Measurements from ENCODE around the gene TRPM1.

The TRPM1 gene

GRCh38 chr15:31049682-31050615 is 51.6 kb downstream of the TRPM1 start:
- no peak for DNase-seq (ENCODE audit: low read depth in 1 of 2, low spot score in 1 of 2)

DNA sequence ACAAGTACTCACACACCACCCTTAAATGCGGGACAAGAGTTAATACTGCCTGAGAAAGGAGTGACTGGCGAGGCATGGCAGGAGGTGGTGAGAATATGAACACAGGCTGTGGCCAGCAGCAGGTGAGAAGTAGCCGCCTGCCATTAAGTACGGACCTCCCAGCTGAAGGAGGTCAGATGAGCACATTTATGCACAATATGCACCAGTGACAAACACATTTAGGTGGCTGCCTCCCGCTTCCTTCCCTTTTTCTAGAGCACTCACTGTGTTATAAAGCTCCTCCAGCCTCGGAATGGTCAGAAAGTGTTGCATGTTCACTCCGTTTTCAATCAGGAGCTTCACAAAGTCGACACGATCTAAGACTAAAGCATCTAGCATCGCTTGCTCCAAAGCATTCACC is 52.4 kb downstream of the TRPM1 start:
- DNase-seq (ENCODE audit: low read depth in 1 of 2, low spot score in 1 of 2), result no peak

DNA sequence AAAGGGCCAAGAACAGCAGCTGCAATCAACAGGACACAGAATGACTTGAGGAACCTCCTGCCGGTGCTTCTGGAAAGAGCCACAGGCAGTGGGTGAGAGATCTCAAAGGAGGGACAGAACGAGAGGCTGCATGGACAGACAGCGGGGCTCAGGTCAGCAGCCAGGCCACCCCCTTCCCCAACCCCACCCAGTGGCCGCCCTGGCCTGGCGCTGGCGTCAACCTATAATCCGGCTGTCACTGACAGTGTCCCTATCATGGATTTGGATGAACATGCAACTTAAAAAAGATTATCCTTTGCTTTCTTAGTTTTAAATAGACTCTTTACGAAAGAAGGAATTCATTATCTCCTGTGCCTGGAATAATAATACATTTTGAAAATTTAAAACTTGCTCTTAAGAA is 54.1 kb downstream of the TRPM1 start:
- DNase-seq (ENCODE audit: low read depth in 1 of 2, low spot score in 1 of 2), result no peak

GRCh38 chr15:31046759-31047359 is 54.7 kb downstream of the TRPM1 start:
- DNase-seq (ENCODE audit: low read depth in 1 of 2, low spot score in 1 of 2), result no peak

GRCh38 chr15:31045606-31046005 is 55.9 kb downstream of the TRPM1 start:
- DNase-seq (ENCODE audit: low read depth in 1 of 2, low spot score in 1 of 2), result no peak

- no peak for DNase-seq (ENCODE audit: low read depth in 1 of 2, low spot score in 1 of 2)
Observed at GRCh38 chr15:31042751-31043150, 58.8 kb downstream of the TRPM1 start.

DNA sequence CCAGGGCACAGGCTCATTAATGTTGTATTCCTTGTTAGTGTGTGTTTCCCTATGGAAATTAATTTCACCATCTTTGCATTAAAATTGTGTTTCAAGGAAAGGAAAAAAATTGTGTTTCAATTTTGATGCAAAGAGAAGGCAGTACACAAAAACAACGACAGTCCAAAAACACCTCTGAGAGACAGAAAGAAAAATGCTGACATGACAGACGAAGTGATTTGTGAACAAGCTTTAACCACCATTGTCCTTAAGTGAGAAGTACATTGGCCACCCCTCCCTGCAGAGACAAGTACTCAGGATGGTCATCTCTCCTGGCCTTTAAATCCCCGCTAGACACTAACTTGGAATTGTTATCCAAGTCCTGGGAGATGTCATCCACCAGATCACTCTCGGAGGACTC is 59.9 kb downstream of the TRPM1 start:
- no peak for DNase-seq (ENCODE audit: low read depth in 1 of 2, low spot score in 1 of 2)

- DNase-seq (ENCODE audit: low read depth in 1 of 2, low spot score in 1 of 2), result no peak
Observed at GRCh38 chr15:31040611-31041010, 60.9 kb downstream of the TRPM1 start.

- no peak for DNase-seq (ENCODE audit: low read depth in 1 of 2, low spot score in 1 of 2)
Observed at GRCh38 chr15:31039961-31040360, 61.6 kb downstream of the TRPM1 start.

- no peak for DNase-seq (ENCODE audit: low read depth in 1 of 2, low spot score in 1 of 2)
Observed at GRCh38 chr15:31037731-31038477, 63.6 kb downstream of the TRPM1 start.

DNA sequence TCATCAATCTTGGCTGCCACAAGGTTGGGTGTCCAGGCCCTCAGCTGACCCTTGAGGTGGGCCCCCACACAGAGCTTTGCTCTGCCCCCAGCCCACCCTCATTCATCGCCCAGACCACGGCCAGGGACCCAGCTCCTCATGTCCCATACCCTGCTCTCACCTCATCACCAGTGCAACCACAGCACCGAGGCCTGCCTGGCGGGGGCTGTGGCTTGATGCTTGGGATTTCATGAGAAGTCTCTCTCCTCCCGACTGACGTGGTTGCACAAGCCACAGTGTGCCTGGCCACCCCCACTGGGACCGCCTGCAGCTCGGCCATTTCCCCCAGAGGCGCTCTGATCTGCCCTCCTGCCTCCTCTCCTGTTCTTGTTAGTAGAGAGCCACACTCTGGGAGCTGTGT is 64.7 kb downstream of the TRPM1 start:
- DNase-seq (ENCODE audit: low read depth in 1 of 2, low spot score in 1 of 2), result no peak

DNA sequence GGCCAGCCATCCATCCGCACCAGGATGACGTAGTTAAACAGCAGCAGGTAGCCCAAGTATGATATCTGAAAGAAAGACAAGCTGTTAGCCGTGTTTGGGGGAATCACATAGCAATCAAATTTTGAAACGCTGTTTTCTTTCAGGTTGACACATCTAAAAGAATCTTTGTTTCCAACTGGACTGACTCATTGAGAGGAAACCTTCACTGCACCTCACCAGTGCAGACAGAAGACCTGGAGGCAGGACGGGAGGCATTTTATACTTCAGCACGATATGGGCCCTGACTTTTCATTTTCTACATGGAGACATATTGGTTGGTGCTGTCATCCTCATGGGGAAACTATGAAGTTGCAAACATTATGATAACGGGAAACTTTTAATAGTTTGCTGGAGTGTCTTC is 65.9 kb downstream of the TRPM1 start:
- DNase-seq (ENCODE audit: low read depth in 1 of 2, low spot score in 1 of 2), result no peak

DNA sequence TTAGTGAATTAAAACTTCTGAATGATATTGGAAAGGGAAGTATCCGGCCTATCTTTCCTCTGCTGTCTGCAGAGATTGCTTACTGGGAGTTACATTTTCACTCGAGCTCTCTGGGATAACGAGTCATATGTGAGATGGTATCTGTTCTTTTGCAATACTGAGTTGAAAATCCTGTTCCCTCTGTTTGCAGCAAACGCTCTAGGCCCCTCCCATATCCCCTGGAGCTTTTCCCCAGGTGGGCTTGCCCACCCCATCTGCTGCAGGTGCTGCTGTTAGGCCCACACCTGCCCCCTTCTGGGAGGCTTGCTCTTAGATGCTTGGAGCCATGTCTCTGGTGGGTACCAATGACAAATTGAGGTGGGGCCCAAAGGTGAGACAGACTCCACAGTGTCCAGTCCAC is 67.4 kb downstream of the TRPM1 start:
- DNase-seq (ENCODE audit: low read depth in 1 of 2, low spot score in 1 of 2), result no peak

- no peak for DNase-seq (ENCODE audit: low read depth in 1 of 2, low spot score in 1 of 2)
Observed at GRCh38 chr15:31032961-31033371, 68.6 kb downstream of the TRPM1 start.

DNA sequence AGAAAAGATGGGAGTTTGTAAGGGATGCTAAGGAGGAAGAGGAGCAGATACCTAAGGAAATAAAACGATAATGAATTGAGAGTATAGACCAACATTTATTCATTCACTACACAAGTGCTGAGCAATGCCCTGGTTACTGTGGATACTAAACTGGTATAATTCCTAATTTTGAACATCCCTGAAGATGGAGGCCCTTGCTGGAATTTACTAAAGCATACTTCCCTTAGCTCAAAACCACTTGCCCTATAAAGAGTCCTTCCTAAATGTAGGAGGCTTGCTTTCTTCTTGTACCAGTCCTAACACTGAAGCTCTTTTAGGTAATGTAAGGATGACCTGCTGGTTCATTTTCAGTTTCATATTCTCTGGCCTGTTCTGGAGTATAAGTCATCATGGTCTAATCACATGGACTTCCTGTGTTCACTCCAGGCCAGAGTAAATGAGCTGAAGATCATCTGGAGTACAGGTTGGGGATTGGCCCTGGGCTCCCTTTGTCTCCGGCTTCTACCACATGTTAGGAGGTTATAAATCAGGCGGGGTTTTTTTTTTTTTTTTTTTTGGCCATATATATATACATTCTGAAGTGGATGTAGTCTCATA is 70.0 kb downstream of the TRPM1 start:
- no peak for DNase-seq (ENCODE audit: low read depth in 1 of 2, low spot score in 1 of 2)

- DNase-seq (ENCODE audit: low read depth in 1 of 2, low spot score in 1 of 2), result no peak
Observed at GRCh38 chr15:31027910-31028578, 73.5 kb downstream of the TRPM1 start.

DNA sequence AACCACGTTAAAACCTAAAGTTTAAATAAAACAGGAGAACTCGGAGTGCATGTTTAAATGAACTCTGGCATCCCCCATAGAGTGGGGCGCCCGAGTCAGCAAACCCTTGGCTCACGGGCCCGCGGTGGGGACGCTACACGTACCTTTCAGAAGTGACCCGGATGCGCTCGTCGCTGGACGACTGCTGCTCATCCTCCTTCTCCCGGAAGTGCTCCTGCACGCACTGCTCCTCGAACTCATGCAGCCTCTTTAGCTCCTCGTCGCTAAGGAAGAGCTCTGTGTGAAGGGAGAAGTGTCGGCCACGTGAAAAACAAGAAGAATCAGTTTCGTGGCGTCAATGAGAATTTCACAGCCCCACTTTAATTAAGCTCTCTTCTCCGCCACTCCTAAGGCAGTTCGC is 75.5 kb downstream of the TRPM1 start:
- no peak for DNase-seq (ENCODE audit: low read depth in 1 of 2, low spot score in 1 of 2)

- DNase-seq (ENCODE audit: low read depth in 1 of 2, low spot score in 1 of 2), result no peak
Observed at GRCh38 chr15:31024979-31025378, 76.5 kb downstream of the TRPM1 start.

DNA sequence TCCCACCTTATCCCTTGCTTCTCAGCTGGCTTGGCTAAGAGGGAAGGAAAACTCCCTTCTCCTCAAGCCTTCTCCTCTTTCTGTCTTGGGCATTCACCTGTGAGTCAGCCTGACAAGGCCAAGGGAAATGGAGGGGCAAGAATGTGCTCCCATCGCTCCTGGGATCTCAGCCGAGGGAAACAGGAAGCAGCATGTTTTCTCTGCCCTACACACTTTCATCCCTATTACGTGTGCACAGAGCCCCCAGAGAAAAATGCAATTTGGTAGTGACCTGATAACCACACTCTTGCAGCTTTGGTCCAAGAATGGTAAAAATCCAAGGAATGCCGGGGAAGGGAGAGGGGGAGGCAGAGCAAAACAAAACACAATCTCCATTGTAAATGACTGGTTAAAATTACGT is 77.2 kb downstream of the TRPM1 start:
- DNase-seq (ENCODE audit: low read depth in 1 of 2, low spot score in 1 of 2), result no peak

DNA sequence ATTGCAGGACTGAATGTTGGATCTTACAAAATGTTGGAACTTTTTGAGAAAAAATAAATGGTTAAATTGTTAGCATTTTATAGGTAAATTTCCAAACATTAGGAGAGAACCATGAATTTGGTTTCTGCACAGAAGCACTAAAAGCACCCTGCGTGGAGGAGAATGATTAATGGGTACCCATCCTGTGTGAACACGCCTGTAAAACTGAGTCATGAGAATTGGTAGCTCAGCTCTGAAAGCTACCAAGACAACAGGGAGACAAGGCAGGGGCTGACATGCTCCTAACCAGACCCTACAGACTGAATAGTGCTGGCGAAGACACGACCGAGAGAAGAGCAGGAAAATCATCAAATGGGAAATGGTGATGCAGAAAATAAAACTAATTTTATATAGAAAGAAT is 77.7 kb downstream of the TRPM1 start:
- no peak for DNase-seq (ENCODE audit: low read depth in 1 of 2, low spot score in 1 of 2)

DNA sequence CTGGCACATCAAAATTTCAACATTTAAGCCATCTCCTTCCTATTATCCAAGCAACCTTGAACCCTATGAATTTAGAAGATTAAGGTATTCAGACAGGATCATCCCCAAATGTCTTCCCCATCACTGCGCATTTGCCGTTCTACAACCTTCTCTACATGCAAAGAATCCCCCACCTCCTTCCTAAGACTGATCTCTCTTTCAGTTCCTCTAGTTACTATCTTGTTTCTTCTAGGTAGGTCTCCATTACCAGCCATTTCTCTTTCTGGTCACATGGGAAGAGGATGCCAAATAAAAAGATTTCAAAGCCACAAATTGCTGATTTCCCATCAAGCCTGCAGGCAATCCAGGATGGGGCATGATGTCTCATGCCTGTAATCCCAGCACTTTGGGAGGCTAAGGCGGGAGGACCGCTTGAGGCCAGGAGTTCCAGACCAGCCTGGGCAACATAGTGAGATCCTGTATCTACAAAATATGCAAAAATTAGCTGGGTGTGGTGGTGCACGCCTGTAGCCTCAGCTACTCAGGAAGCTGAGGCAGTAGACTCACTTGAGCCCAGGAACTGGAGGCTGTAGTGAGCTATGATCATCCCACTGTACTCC is 80.4 kb downstream of the TRPM1 start:
- no peak for DNase-seq (ENCODE audit: low read depth in 1 of 2, low spot score in 1 of 2)
